Stimulated activated CD4-positive, alpha-beta T cell treated with anti-CD3 and anti-CD28 coated beads, Interleukin-4, amount 100 ng/mL, for 24 hours (primary cell): ENCODE measurements around the gene HRC.
A peak's percentile ranks its signal among the peaks of the same experiment; 100 is the strongest.
"Not testable (repeated sequence)": the region's sequence is repeated elsewhere in the genome, so short reads cannot be mapped to it uniquely, and the experiment has no call there.

Experiments
- DNase-seq: peaks from one replicate; pipeline ENCODE4 v3.0.0-alpha.2; 2020

Gene HRC

DNA sequence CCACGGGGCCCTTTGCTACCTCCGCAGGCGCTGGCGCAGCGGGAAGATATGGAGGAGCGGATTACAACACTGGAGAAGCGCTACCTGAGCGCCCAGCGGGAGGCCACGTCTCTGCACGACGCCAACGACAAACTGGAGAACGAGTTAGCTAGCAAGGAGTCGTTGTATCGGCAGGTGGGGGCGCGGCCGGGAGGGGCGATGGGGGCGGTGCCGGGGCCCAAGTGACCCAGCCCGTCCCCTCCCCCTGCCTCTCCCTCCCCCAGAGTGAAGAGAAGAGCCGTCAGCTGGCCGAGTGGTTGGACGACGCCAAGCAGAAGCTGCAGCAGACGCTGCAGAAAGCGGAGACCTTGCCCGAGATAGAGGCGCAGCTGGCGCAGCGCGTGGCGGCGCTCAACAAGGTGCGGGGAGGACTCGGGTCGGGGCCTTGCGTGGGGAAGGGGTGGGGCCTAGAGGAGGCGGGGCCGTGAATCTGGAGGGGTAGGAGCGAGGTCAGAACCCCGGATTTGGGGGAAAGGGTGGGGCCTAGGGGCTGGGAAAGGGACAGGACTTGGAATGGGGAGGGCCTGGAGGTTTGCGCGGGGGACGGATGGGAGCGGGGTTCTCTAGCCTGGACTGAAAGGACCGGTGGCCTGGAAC, 22.1 kb downstream of the HRC start:
- no peak for DNase-seq

DNA sequence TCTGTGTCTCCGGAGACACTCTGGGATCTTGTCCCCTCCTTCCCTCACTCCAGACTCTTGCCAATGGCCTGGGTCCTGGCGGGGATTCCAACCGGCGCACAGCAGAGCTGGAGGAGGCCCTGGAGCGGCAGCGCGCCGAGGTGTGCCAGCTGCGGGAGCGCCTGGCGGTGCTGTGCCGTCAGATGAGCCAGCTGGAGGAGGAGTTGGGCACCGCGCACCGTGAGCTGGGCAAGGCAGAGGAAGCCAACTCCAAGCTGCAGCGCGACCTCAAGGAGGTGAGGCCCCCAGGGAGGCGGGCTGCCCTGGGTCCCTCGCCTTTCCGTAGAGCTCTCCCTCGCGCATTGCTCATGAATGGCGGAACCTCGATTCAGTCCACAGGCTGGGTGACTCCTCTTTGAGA, 24.9 kb downstream of the HRC start:
- no peak for DNase-seq

DNA sequence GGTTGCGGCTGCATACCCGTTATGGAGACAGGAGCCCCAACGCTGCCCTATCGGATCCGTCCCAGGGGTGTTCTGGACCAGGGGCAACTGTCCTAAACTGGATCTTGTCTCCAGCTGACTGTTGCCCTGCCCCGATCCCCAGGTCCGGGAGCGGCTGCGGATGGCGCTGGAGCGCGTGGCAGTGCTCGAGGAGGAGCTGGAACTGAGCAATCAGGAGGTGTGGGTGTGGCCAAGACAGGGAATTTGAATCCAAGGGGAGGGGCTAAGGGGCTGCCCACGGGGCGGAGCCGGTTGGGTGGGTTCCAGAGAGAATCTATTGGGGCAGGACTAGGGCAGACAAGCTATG, 26.0 kb downstream of the HRC start:
- DNase-seq = no peak

DNA sequence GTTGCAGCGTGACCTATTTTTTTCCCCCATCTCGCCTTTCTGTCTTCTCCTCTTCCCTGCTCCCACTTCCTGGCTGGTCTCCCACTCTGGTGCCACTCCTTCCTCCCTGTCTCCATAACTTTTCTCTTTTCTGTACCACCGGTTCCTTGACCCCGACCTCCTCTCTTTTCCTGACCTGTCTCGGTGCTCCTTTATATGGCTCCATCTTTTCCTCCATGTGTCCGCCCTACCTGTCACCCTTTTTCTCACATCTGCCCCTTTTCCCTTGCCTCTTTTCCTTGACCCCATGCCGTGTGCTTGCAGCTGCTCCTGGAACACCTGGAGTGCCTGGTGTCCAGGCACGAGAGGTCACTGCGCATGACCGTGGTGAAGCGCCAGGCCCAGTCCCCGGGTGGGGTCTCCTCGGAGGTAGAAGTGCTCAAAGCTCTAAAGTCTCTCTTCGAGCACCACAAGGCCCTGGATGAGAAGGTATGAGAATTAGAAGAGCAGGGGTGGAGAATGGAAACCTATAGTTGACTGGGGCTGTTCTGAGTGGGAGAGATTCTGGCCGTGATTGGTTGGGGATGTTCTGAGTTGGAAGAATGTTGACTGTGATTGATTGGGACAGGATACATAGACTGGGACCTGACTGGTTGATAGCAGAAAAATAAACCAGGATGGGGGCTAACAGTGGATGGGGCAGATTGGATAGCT, 26.5 kb downstream of the HRC start:
- no peak for DNase-seq

DNA sequence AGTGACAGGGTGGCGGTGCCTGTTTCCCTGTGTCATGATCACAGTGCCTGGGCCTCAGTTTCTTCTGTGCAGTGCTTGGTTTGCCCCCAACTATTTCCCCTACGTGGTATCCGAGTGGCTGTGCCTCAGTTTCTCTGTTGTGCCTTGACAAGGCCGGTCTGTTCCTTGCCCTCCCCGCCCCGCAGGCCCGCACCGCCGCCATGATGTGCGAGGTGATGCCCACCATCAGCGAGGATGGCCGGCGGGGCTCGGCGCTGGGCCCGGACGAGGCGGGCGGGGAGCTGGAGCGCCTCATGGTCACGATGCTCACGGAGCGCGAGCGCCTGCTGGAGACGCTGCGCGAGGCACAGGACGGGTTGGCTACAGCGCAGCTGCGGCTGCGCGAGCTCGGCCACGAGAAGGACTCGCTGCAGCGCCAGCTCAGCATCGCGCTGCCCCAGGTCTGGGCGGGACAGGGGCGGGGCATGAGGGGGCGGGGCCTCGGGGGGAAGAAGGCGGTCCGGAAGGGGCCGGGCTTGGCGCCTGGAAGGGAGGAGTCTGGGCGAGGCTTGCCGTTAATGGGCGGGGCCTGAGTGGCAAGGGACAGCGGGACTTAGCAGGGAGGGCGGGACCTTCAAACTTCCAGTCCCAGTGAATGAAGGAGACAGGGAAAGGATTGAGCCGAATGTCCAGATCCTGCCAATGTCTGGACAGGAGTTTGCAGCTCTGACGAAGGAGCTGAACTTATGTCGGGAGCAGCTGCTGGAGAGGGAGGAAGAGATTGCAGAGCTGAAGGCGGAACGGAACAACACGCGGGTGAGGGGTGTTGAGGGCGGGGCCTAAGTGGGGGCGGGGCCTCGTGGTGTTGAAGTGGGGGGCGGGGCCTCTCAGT, 27.3 kb downstream of the HRC start:
- DNase-seq = peak; percentile 95

DNA sequence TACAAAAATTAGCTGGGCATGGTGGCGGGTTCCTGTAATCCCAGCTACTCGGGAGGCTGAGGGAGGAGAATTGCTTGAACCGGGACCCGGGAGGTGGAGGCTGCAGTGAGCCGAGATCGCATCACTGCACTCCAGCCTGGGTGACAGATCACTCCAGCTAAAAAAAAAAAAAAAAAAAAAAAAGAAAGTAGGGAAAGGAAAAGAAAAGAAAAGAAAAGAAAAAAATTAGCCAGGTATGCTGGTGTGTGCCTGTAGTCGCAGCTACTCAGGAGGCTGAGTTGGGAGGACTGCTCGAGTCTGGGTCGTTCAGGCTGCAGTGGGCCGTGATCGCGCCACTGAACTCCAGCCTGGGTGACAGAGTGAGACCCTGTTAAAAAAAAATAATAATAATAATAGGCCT, 28.0 kb downstream of the HRC start:
- not testable (repeated sequence) for DNase-seq

DNA sequence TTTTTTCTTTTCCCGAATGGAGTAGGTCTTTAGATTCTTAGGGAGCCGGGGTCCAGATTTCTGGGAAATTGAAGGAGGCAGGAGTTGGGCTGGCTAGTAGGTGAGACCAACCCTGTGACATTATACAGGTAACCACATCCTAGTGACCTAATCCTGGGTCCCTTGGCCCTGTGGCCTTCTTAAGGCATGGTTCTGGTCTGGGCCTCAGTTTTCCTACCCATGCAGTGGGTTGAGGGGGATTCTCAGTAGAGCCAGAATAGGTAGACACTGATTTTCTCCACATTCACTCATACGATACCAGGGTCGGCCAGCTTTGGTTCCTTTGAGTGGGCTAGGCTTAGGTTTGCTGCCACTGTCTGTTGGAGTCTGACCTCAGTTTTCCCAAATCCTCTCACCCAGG, 28.6 kb downstream of the HRC start:
- no peak for DNase-seq

DNA sequence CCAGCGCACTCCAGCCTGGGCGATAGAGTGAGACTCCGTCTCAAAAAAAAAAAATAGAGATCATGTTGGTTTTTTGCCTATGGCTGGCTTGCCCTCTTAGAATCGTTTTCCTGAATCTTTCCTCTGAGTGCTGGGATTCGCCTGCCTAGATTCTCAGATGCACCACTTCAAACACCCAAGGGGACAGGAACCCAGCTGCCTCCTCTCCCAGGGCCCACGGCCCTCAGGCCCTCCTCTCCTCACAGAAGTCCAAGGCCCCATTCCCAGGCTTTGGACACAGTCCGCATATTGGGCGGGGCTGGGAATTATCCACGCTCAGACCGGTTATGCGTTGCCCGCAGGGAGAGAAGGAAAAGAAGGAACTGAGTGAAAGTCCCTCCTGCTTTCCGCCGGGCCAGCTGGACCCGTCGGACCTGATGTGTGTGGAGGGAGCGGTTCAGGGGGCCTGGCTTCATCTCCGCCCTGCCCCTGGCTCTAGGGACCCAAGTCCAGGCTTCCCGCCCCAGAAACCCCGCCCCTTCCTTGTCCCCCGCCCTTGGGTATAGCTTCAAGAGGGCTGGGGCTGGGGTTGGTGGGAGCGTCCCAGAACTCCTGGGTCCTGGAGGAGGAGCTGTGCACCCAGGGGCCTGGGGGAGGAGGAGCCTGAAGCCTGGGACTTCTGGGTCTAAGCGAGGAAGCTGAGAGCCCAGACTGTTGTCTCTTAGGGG, 30.0 kb downstream of the HRC start:
- DNase-seq = no peak

DNA sequence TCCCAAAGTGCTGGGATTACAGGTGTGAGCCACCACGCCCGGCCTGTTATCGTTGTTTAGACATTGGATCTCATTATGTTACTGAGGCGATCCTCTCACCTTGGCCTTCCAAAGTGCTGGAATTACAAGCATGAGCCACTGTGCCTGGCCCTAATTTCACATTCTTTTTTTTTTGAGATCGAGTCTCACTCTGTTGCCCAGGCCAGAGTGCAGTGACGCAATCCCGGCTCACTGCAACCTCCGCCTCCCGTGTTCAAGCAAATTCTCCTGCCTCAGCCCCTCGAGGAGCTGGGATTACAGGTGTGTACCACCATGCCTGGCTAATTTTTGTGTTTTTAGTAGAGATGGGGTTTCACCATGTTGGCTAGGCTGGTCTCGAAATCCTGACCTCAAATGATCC, 31.9 kb downstream of the HRC start:
- not testable (repeated sequence) for DNase-seq

DNA sequence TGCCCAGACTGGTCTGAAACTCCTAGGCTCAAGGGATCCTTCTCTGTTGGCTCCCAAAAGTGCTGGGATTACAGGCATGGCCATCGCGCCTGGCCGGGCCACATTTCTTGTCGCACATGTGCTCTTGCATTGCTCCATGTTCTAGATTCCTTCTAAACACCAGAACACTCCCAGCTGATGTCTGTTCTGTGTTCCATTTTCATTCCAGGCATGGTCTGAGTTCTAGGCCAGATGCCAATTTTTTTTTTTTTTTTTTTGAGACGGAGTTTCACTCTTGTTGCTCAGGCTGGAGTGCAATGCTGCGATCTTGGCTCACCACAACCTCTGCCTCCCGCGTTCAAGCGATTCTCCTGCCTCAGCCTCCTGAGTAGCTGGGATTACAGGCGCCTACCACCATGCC, 33.4 kb downstream of the HRC start:
- not testable (repeated sequence) for DNase-seq

DNA sequence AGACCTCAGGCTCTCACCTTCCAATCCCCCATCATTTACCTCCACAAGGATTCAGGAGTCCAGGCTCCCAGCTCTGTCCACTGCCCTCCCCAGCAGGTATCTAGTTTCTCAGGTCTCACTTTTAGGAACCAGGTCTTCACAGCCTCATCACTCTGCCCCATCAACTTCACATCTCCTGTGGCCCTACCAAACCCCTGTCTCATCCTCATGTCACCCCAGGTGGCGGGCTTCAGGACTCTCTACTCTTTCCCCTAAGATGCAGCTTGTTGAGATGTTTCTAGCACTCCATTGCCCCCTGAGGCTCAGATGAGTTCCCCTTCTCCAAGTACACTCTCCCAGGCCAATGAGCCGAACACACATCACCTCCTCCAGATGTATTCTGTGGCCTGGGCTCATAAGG, 34.3 kb downstream of the HRC start:
- no peak for DNase-seq

DNA sequence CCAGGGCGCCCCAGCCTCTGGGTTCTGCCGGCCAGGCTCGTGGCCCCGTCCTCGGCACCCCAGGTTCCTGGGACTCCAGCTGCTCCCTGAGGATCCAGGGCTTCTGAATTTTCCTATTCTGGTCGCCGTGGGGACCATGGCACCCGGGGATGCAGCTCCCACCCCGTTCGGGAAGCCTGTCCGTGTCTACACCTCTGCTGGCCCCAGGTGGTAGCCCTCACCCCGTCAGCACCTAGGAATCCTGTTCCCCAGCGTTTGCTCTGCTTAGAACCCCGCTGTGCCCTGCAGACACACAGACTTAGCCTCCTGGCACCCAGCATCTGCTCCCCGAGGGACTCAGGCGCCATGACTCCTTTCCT, 34.9 kb downstream of the HRC start:
- DNase-seq = no peak

DNA sequence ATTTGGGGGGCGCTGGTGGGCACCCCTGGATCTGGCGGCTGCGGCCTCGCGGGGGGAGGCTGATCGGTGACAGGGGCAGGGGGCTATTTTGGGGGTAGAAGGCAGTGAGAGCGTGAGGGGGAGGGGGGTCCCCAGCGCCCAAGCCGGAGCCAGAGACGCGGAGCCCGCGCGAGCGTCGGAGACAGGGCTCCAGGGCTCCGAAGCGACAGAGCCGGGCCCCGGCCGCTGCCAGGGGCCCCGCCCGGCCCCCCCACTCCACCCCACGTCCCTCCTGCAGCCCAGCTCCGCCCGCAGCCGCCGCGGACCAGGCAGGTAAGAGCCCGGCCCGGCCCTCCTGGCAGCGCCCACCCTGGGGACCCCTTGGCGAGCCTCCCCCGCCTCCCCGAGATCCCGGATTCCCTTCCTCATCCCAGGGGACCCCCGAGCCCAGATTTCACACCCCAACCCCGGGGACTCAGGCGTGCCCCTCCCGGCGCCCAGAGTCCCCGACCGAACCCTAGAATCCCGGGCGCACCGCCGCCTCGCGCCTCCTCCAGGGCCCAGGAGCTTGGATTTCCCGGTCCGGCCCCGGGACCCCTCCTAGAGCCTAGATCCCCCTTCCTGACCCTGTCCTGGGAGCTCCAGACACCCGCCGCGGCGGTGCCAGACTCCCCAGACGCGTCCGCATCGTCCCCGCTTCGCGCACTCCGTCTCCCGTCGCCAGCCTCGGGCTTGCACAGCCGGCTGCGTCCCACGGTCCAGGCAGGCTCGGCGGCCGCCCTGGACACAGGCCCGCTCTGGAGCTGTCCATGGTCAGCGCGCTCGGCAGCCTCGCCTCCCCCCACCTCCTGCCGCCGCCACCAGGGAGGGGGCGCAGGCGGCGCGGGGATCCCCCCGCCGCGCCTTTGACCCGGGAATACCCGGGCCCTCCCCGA, 35.5 kb downstream of the HRC start, which contains the start of gene PPFIA3:
Gene PPFIA3 (plus strand): TSS at position 134 of the 914 bp plus-strand sequence. CDS start 8,330 bp downstream, outside the sequence.
- DNase-seq = peak; percentile 22

DNA sequence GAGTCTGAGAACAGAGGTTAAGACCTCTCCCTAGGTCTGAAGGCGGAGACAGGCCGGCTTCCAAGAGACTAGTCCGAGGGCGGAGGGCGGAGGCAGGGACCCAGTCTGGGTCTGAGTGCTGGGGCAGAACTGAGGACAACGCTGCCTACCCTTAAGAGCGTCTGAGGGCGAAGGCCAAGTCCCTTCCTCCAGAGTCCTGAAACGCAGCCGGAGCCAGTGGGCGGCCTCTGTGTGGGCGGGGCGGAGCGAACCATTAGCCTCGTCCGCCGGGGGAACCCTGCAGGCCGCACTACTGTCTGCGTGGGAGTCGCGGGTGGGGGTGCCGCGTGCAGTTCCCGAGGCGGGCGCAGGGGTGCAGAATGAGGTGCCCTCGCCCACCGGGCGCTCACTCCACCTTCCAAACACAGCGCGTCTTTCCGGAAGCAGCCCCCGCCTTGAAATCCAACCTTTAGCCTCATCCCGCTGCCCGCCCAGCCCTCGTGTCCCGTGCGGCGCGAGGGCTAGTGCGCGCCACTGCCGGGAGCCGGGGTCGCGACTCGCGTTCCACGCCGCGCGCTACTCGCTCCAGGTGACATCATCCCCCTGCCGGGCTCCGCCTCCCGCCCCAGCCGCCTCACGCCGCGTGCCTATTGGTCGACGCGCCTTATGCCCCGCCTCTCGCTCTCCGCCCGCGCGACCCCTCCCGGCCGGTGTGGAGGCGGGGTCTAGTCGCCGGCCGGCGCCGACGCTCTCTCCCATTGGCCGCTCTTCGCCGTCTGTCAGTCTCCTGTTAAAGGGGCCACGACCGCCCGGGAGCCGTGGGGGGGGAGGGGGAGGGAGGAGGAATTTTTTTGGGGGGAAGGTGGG, 36.4 kb downstream of the HRC start, which contains the start of gene C19orf73:
Gene C19orf73 (minus strand): TSS at position 579 of the 846 bp plus-strand sequence. CDS start 121 bp downstream, at position 458.
- peak; percentile 95 for DNase-seq

DNA sequence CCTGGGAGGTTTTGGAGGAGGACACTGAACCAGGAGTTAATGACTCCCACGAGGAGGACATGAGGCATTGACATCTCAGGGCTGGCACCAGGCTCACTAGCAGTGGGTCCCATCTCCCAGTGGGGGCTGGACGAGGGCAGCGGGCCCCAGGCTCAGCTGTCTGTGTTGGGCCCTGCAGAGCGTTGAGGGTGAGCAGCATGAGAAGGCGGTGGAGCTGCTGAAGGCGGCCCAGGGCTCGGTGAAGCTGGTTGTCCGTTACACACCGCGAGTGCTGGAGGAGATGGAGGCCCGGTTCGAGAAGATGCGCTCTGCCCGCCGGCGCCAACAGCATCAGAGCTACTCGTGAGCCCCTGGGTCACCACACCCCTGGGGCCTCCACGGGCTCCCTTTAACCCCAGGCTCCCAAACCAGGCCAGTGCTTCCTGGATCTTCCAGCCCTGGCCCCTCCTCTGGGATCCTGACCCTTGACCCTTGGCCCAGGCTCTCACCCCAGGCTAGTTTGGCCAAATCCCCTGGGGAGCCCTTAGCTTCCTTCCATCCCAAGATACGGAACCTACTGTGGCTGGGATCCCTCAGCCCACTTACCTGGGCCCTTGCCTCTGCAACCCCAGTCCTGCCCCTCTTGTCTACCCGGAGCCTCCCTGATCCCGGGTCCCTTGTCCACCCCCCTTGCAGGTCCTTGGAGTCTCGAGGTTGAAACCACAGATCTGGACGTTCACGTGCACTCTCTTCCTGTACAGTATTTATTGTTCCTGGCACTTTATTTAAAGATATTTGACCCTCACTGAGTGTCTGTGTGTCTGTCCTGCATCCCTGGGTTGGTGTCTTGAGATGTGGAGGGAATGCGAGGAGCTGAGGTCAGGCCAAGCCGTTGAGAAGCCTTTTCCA, 37.3 kb downstream of the HRC start:
- DNase-seq = no peak

DNA sequence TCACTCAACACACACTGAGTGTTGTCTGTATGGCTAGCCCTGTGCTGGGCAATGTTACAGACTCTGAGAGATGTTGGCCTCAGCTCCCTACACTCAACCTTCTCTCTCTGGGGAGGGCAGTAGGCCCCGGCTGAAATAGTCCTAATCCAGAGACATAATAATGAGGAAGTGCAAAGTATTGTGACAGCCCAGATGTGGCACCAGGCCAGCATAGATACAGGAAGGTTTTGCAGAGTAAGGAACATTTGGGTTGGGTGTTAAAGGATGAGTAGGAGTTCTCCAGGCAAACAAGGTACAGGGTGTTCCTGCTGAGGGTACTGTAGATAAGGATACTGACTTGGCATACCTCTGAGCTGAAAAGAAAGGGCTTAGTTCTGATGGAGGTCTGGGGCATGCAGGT, 38.7 kb downstream of the HRC start:
- DNase-seq = no peak

DNA sequence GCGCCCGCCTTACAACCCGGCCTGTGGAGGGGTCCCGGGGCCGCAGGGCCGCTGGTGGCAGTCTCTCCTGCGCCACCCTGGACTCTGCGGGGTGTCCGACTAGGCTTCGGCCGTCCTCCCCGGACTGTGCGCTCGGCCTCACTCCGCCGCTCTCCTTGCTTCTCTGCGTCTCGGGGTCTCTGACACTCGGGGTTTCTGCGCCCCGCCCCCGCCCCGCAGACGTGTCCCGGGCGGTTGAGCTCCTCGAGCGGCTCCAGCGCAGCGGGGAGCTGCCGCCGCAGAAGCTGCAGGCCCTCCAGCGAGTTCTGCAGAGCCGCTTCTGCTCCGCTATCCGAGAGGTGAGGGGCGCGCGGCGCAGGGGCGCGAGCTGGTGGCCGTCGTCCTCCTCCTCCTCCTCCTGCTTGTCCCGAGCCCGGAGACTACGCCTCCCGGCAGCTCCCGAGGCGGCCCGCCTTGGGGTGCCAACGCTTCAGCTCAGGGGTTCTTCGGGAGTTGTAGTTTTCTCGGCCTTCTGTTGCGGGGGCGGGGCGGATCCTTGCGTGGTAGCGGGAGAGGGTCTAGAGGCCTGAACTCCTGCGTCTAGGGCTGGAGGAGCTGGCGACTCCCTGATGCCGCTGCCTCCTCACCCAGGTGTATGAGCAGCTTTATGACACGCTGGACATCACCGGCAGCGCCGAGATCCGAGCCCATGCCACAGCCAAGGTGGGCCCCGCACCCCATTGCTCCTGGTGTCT, 40.4 kb downstream of the HRC start:
- peak; percentile 56 for DNase-seq

DNA sequence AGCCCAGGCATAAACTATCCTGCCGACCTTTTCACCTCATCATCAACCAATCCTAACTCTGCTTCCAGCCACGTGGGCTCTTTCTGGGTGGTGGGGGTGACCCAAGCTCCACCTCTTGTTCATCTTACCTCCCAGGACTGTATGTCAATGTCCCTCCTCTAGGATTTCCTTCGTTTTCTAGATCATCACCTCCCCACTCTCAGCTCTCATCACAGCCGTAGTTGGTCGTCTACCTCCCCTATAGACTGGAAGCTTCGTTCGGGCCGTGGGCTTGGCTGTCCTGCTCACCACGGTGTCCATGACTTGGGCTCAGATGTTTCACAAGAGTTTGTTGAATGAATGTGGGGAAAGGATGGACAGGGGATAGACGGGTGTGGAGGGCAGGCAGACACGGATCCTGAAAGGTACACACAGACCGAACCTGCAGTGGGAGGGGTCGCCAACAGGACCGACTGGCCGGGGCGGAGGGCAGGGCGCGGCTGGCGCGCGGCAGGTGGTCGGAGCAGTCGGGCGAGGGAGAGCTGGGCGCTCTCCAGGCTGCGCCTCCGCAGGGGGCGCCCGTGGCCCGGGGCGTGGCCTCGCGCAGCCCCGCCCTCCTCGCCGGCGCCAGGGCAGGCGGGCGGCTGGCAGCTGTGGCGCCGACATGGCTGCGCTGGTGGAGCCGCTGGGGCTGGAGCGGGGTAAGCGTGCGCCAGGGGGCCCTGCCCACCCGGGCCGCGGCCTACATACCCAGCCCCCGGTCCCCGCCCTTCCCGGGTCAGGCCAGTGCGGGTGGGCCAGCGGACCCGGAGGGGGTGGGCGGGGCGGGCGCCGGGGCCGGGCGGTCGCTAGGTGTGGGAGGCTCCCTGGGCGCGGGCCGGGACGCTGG, 41.2 kb downstream of the HRC start, which contains the start of gene LIN7B:
Gene LIN7B (plus strand): TSS at position 609 of the 868 bp plus-strand sequence. CDS start 35 bp downstream, at position 644.
- peak; percentile 63 for DNase-seq
